ENCODE measurements around the gene MEI1. TPM values are rescaled to one million over a fixed set of nuclear protein-coding genes. Genes with fewer than 3 reads are reported as not detected.
A peak's percentile ranks its signal among the peaks of the same experiment; 100 is the strongest.

MEI1 gene
- total RNA-seq, 3 donors from 2014 or later (not counting 1 experiment from before 2014, with no cell fraction given) = 44.7 to 75.6 (median 50.3) TPM

DNA sequence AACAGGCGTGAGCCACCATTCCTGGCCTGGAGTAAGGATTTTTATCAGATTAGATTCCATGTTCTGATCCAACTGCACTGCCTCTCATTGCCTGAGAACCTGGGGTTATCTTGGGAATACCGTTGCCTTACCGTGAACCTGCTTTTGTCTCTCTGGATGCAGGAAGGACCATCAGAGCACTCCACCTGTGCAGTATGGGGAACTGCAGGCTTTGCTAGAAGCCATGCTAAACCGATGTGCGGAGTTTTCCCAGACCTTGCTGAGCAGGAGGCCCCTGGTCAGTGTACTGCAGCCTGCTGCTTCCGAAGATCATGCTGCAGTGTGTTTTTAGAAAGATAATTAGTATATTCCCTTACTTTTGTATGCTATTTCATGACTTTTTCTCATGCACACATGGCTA, 43.6 kb downstream of the MEI1 start:
- peaks cover 2% of the 10 kb centered on the region for H3K27me3 ChIP-seq (ENCODE audit: control insufficient read depth, insufficient read depth, low read length)
- H3K9me3 Mint-ChIP-seq = no peaks in the 10 kb centered on the region
- no peaks in the 10 kb centered on the region for H3K36me3 Mint-ChIP-seq
- no peak overlapping the region for H3K4me3 Mint-ChIP-seq
- TF ChIP-seq CTCF (IDR thresholded peaks at IDR 0.05) = no peak
- H3K27ac ChIP-seq (ENCODE audit: low read length) = no peak overlapping the region
- H3K36me3 ChIP-seq (ENCODE audit: control insufficient read depth, insufficient read depth, low read length) = no peaks in the 10 kb centered on the region
- H3K27me3 Mint-ChIP-seq (ENCODE audit: low read depth in 2 of 2) = peaks cover 0 to 7% of the 10 kb centered on the region in 2 donors
- intact Hi-C loops (cut with micrococcal nuclease) = no loop called here
- H3K4me3 ChIP-seq (ENCODE audit: low read length) = no peak overlapping the region
- DNase-seq = no peak
- WGBS (ENCODE audit: insufficient coverage) = 79% methylated on average over 5 of the region's 6 CpGs
- H3K4me1 ChIP-seq (ENCODE audit: control insufficient read depth, insufficient read depth, low read length) = peaks cover 5% of the 10 kb centered on the region
- H3K4me1 Mint-ChIP-seq = peaks cover 0 to 4% of the 10 kb centered on the region in 2 donors
- no peak overlapping the region for H3K27ac Mint-ChIP-seq
- ATAC-seq = no peak
- no peaks in the 10 kb centered on the region for H3K9me3 ChIP-seq (ENCODE audit: control insufficient read depth, insufficient read depth, low read length)

DNA sequence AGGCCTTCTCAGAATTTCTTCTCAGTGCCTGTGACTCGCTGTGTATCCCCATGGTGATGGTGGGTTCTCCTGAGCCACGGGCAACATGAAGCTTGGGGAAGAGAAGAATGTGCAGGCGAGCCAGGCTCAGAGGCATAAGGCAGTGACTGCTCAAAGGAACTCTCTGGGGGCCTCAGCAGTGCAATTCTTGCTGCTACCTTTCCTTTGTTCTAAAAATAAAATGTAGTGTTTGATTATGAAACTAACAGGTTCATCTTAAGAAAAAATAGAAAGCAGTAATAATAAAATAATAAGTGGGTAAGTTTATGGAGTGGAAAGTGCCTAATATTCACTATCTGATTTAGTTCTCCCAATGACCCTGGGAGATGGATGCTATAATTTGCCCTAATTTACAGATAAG, 46.7 kb downstream of the MEI1 start:
- H3K4me3 Mint-ChIP-seq = no peak overlapping the region
- ATAC-seq = no peak
- no peaks in the 10 kb centered on the region for H3K9me3 Mint-ChIP-seq
- peaks cover 0 to 8% of the 10 kb centered on the region in 2 donors for H3K27me3 Mint-ChIP-seq (ENCODE audit: low read depth in 2 of 2)
- 74% methylated on average over 3 of the region's 3 CpGs for WGBS (ENCODE audit: insufficient coverage)
- intact Hi-C loops (cut with micrococcal nuclease) = loop anchor here (1.0 kb wide), 2 partner anchors 111 to 195 kb away; no protein-coding TSS in a partner anchor
- H3K4me1 Mint-ChIP-seq = peaks cover 8 to 14% of the 10 kb centered on the region in 2 donors
- DNase-seq = no peak
- no peak overlapping the region for H3K4me3 ChIP-seq (ENCODE audit: low read length)
- H3K36me3 Mint-ChIP-seq = no peaks in the 10 kb centered on the region
- H3K4me1 ChIP-seq (ENCODE audit: control insufficient read depth, insufficient read depth, low read length) = peaks cover 5% of the 10 kb centered on the region
- no peak overlapping the region for H3K27ac Mint-ChIP-seq
- no peak overlapping the region for H3K27ac ChIP-seq (ENCODE audit: low read length)
- no peaks in the 10 kb centered on the region for H3K9me3 ChIP-seq (ENCODE audit: control insufficient read depth, insufficient read depth, low read length)
- H3K27me3 ChIP-seq (ENCODE audit: control insufficient read depth, insufficient read depth, low read length) = peaks cover 2% of the 10 kb centered on the region
- no peaks in the 10 kb centered on the region for H3K36me3 ChIP-seq (ENCODE audit: control insufficient read depth, insufficient read depth, low read length)
- TF ChIP-seq CTCF (IDR thresholded peaks at IDR 0.05) = no peak

DNA sequence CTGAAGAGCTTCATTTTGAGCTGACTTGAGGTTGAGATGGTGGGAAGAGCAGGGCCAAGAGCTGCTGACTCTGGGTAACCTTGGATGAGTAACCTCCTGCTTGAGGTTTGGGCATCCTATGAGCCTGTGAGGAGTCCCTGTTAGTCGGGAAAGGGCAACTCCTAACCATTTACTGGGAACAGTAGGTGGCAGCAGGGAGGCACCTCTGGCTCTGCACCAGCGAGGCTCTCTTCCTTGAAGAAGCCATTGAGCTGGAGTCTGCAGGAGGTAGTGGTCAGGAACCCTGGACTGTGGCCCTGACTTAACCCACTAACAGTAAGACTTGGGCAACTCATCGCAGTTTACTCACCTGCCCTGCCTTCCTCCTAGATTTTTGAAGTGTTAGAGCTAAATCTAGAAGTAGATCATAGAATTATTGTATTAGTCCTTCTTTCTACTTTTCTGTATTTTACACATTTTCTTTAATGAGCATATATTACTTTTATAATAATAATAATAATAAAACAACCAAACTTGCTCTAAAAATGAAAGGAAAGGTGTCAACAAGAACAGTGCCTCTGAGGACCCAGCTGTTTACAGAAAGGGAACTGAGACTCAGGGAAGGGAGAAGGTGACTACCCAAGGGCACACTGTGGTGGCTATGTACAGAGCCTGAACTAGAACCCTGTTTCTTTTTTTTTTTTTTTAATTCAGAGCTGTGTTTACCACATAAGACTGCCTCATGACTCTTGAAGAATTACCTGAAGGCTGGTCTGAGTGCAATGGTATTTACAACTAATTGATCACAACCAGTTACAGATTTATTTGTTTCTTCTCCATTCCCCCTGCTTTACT, 47.5 kb downstream of the MEI1 start:
- ATAC-seq = peak; percentile 68 to 91 (median 79)
- H3K27me3 Mint-ChIP-seq (ENCODE audit: low read depth in 2 of 2) = peaks cover 0 to 8% of the 10 kb centered on the region in 2 donors
- H3K4me3 Mint-ChIP-seq = no peak overlapping the region
- H3K9me3 ChIP-seq (ENCODE audit: control insufficient read depth, insufficient read depth, low read length) = no peaks in the 10 kb centered on the region
- peak; percentile 33 to 81 for DNase-seq
- no peaks in the 10 kb centered on the region for H3K36me3 Mint-ChIP-seq
- WGBS (ENCODE audit: insufficient coverage) = 0% methylated on average over 2 of the region's 3 CpGs
- intact Hi-C loops (cut with micrococcal nuclease) = loop anchor here (1.0 kb wide), 2 partner anchors 111 to 195 kb away; no protein-coding TSS in a partner anchor
- TF ChIP-seq CTCF (IDR thresholded peaks at IDR 0.05) = peak; percentile 39
- H3K27ac Mint-ChIP-seq = no peak overlapping the region
- H3K4me3 ChIP-seq (ENCODE audit: low read length) = no peak overlapping the region
- peaks cover 8 to 14% of the 10 kb centered on the region in 2 donors for H3K4me1 Mint-ChIP-seq
- H3K4me1 ChIP-seq (ENCODE audit: control insufficient read depth, insufficient read depth, low read length) = peaks cover 5% of the 10 kb centered on the region
- H3K36me3 ChIP-seq (ENCODE audit: control insufficient read depth, insufficient read depth, low read length) = no peaks in the 10 kb centered on the region
- no peaks in the 10 kb centered on the region for H3K9me3 Mint-ChIP-seq
- H3K27ac ChIP-seq (ENCODE audit: low read length) = no peak overlapping the region
- peaks cover 2% of the 10 kb centered on the region for H3K27me3 ChIP-seq (ENCODE audit: control insufficient read depth, insufficient read depth, low read length)
